Transverse colon (tissue), 4 donors: Measurements from ENCODE around the gene GCSAM. TPM values are rescaled to one million over a fixed set of nuclear protein-coding genes. Genes with fewer than 3 reads are reported as not detected.

ENCODE experiments used
- DNase-seq: peaks from one replicate; pipeline ENCODE4 v3.0.0-alpha.2; 2019
- H3K27ac ChIP-seq, 4 donors: fragments of 200-600 bp; sonication (generic); 2 replicates each; pipeline ENCODE4 v1.5.1; 2016 to 2018; ENCODE audit warnings: inconsistent platforms in 4 of 4
- H3K27me3 ChIP-seq: fragments of 200-600 bp; sonication (generic); 2 replicates; pipeline ENCODE4 v1.5.1; 2017; ENCODE audit warnings: inconsistent platforms
- H3K36me3 ChIP-seq, 4 donors: fragments of 200-600 bp; sonication (generic); 2 replicates each; pipeline ENCODE4 v1.5.1; 2017 to 2019; ENCODE audit warnings: inconsistent platforms in 4 of 4
- H3K4me1 ChIP-seq, 4 donors: fragments of 200-600 bp; sonication (generic); 2 replicates each; pipeline ENCODE4 v1.5.1; 2017 to 2020; ENCODE audit warnings: inconsistent platforms in 4 of 4
- H3K4me3 ChIP-seq, 4 donors: fragments of 200-600 bp; sonication (generic); 1 replicate in 1 of 4; 2 replicates in 3 of 4; pipeline versions ENCODE4 v1.5.1 to v1.6.1; 2017 to 2019; ENCODE audit warnings: inconsistent platforms in 4 of 4
- H3K9me3 ChIP-seq, 2 donors: fragments of 200-600 bp; sonication (generic); 2 replicates each; pipeline ENCODE4 v1.5.1; 2017 to 2019; ENCODE audit warnings: inconsistent platforms in 2 of 2
- EP300 ChIP-seq: sonication (generic); formaldehyde crosslinking; IDR thresholded peaks from one replicate; pipeline ENCODE4 v1.6.1; 2017; ENCODE audit warnings: antibody characterized with exemption, low read depth
- POLR2A ChIP-seq: fragments of 450-650 bp; IDR thresholded peaks from one replicate; pipeline ENCODE4 v1.6.1; 2016; ENCODE audit warnings: antibody characterized with exemption, mild to moderate bottlenecking, moderate library complexity
- POLR2AphosphoS5 ChIP-seq, 3 donors: sonication (generic); formaldehyde crosslinking; IDR thresholded peaks; one replicate each; pipeline ENCODE4 v1.6.1; 2016; ENCODE audit warnings: antibody characterized with exemption in 3 of 3
- WGBS, 2 donors: methylation state at CpG; one replicate each; pipeline ENCODE4 v1.1.5; 2018; ENCODE audit warnings: low coverage in 1 of 2; 5-methylcytosine and 5-hydroxymethylcytosine counted together
- in situ Hi-C, 4 donors: fragments of 200-750 bp; cut with MboI; loops; one replicate each; pipeline versions ENCODE4 v1.15.0 to v1.15.1; 2017; ENCODE audit warnings: low sequenced_read_pairs in 3 of 4, low pct_ligation_motif_present in 1 of 4, low pct_unique_long_range_greater_than_20kb in 1 of 4
- intact Hi-C: fragments of 100-400 bp; cut with DNase I; formaldehyde crosslinking; loops from one replicate; pipeline ENCODE4 v1.15.1; 2023; ENCODE audit warnings: low total_unique reads
- total RNA-seq, 4 donors: library from RNA; depleted of rRNA; stranded (reverse); fragments of >200 nt; gene quantifications; one replicate each; pipeline ENCODE4 v1.1.0, GENCODE V29; 2016
- TF ChIP-seq, protein P1 (sequence below), 5 experiments: fragments of 200-600 bp in 3 of 5; fragments of 450-650 bp in 2 of 5; sonication (generic) in 3 of 5; IDR thresholded peaks; 1 replicate in 2 of 5; 2 replicates in 3 of 5; pipeline ENCODE4 v1.5.1; 2016 to 2017; ENCODE audit warnings: antibody characterized with exemption in 5 of 5, inconsistent platforms in 3 of 5, mild to moderate bottlenecking in 2 of 5, moderate library complexity in 1 of 5

Gene GCSAM
- total RNA-seq, 4 donors from 2014 or later: 0.64 to 0.68 TPM; not detected in 2

DNA sequence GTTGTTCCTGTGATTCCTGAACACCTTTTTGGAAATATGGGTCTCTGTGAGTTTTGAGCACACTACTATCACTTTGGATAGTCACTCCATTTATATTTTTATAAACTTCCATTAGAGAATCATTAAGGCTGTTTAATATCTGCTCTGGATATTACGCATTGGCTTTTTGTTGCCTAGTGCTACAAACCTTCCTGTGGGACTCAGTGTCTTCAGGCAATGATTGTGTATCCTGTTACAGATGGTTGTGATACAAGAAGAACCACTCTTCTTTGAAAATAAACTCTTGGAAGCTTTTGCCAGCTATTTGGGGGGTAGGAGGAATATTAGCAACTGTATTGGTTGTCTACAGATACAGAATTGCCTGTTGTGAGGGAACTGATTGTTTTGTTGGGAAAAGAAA, 15.6 kb downstream of the GCSAM start:
- H3K9me3 ChIP-seq: no peaks in the 10 kb centered on the region
- no peaks in the 10 kb centered on the region for H3K27me3 ChIP-seq
- H3K27ac ChIP-seq: no peak overlapping the region
- DNase-seq: no peak
- 93 to 100% methylated on average over 1 of the region's 1 CpG for WGBS, 2 donors
- H3K36me3 ChIP-seq: no peaks in the 10 kb centered on the region
- in situ Hi-C loops (loop anchor here in 2 of 4 donors (25.0 kb wide), 3 partner anchors 170 to 870 kb away; partner anchors contain the start of genes CD200R1 (in 1 of the 2), GTPBP8 (in 1 of the 2) and SLC9C1 (in 1 of the 2)), intact Hi-C loops (no loop called here)
- TF ChIP-seq EP300 (no peak), POLR2A (no peak), POLR2AphosphoS5 (IDR thresholded peaks at IDR 0.05) (no peak)
- TF ChIP-seq, protein P1, sequence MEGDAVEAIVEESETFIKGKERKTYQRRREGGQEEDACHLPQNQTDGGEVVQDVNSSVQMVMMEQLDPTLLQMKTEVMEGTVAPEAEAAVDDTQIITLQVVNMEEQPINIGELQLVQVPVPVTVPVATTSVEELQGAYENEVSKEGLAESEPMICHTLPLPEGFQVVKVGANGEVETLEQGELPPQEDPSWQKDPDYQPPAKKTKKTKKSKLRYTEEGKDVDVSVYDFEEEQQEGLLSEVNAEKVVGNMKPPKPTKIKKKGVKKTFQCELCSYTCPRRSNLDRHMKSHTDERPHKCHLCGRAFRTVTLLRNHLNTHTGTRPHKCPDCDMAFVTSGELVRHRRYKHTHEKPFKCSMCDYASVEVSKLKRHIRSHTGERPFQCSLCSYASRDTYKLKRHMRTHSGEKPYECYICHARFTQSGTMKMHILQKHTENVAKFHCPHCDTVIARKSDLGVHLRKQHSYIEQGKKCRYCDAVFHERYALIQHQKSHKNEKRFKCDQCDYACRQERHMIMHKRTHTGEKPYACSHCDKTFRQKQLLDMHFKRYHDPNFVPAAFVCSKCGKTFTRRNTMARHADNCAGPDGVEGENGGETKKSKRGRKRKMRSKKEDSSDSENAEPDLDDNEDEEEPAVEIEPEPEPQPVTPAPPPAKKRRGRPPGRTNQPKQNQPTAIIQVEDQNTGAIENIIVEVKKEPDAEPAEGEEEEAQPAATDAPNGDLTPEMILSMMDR (IDR thresholded peaks at IDR 0.05): no peak
- H3K4me1 ChIP-seq: no peaks in the 10 kb centered on the region
- H3K4me3 ChIP-seq: no peak overlapping the region

DNA sequence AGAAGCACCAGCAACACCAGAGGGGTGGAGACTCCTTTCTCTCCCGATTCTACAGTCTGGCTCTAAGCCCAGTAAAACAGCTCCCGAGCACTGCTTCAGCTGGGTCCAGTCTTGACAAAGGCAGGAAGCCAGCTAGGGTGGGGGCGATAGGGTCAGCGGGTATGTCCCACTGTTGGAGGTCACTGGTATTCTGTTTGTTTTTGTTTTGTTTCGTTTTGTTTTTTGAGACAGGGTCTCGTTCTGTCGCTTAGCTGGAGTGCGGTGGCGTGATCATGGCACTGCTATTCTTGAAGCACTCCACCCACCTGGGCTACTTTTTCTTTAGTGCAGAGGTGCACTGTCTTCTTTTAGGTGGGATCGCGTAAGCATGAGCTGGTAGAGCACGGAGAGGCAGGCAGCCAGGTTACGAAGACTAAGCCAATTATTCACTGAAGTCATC, 16.3 kb downstream of the GCSAM start:
- no peak overlapping the region for H3K27ac ChIP-seq

DNA sequence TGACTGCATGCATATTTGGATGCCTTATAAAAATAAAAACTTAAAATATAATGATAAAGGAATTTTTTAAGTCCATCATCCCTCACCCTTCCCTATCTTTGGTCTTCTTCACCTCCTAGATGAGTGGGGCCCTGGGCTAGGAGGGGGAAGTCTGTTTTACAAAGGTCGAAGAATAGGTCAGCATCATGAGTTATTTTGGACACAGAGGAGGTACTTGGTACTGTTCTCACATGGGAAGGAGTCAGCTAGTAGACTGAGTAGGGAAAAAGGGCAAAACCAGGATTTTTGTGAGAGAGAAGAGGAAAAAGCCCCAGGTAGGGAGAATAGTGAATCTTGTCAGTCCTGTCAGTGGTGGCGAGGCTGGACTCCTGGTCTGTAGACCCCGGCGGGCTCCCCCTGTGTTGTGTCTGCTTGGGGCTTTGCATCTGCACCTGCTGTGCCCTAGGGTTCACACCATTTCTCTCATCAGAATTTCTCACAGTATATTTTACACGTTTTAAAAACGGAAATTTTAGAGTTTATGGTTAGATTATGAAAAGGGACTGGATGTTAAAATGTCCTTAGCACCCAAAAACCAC, 17.2 kb downstream of the GCSAM start:
- in situ Hi-C loops: loop anchor here in 2 of 4 donors (25.0 kb wide), 3 partner anchors 171 to 871 kb away; partner anchors contain the start of genes CD200R1 (in 1 of the 2), GTPBP8 (in 1 of the 2) and SLC9C1 (in 1 of the 2)
- no peaks in the 10 kb centered on the region for H3K36me3 ChIP-seq

More for the DNA sequence above, 16.3 kb downstream of the GCSAM start:
- in situ Hi-C loops (loop anchor here in 2 of 4 donors (25.0 kb wide), 3 partner anchors 171 to 871 kb away; partner anchors contain the start of genes CD200R1 (in 1 of the 2), GTPBP8 (in 1 of the 2) and SLC9C1 (in 1 of the 2)), intact Hi-C loops (no loop called here)
- H3K4me1 ChIP-seq: no peaks in the 10 kb centered on the region
- WGBS, 2 donors: 68 to 81% methylated on average over 9 to 13 of the region's 13 CpGs
- no peaks in the 10 kb centered on the region for H3K36me3 ChIP-seq
- H3K9me3 ChIP-seq: no peaks in the 10 kb centered on the region
- H3K27me3 ChIP-seq: no peaks in the 10 kb centered on the region
- DNase-seq: no peak
- no peak for TF ChIP-seq EP300
- TF ChIP-seq POLR2AphosphoS5 (IDR thresholded peaks at IDR 0.05): no peak
- TF ChIP-seq POLR2A: no peak
- H3K4me3 ChIP-seq: no peak overlapping the region

DNA sequence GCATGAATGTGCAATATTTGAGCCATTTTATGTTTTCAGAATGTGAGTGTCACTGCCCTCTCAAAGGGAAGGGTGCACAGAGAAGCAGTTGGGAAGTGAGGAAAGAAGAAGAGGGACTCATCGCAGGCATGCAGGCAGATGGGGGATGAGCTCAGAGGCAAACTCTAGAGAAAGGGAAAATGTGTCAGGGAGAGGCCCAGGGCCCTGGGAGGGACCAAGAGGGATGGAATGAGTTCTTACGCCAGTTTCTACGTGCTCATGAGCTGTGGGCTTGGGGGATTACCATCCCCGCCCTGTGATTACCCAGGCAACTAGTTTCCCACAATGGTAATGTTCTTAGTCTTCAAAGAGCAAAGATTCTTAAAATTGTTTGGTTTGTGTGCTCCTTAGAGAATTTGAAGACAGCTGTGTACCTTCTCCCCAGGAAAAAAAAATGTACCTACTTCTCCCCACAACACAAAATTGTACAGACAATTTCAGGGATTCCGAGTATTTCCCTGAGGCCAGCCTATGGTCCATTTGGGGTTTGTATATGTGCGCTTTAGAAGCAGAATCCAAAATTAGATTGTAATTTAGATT, 17.8 kb downstream of the GCSAM start:
- TF ChIP-seq, protein P1 (IDR thresholded peaks at IDR 0.05): no peak
- no peak for TF ChIP-seq EP300
- TF ChIP-seq POLR2A: no peak
- no peak for TF ChIP-seq POLR2AphosphoS5 (IDR thresholded peaks at IDR 0.05)
- in situ Hi-C loops (loop anchor here in 2 of 4 donors (25.0 kb wide), 3 partner anchors 172 to 872 kb away; partner anchors contain the start of genes CD200R1 (in 1 of the 2), GTPBP8 (in 1 of the 2) and SLC9C1 (in 1 of the 2)), intact Hi-C loops (no loop called here)
- Histone ChIP-seq H3K36me3 (no peaks in the 10 kb centered on the region), H3K27ac (no peak overlapping the region), H3K27me3 (no peaks in the 10 kb centered on the region), H3K4me1 (no peaks in the 10 kb centered on the region), H3K4me3 (no peak overlapping the region), H3K9me3 (no peaks in the 10 kb centered on the region)
- DNase-seq: no peak
- WGBS, 2 donors: 82 to 95% methylated on average over 3 to 6 of the region's 6 CpGs

More for the DNA sequence above, 17.2 kb downstream of the GCSAM start:
- no peak for DNase-seq
- Histone ChIP-seq H3K4me3 (no peak overlapping the region), H3K4me1 (no peaks in the 10 kb centered on the region), H3K9me3 (no peaks in the 10 kb centered on the region), H3K27ac (no peak overlapping the region), H3K27me3 (no peaks in the 10 kb centered on the region)
- TF ChIP-seq, protein P1 (IDR thresholded peaks at IDR 0.05): no peak
- no peak for TF ChIP-seq EP300
- TF ChIP-seq POLR2AphosphoS5 (IDR thresholded peaks at IDR 0.05): no peak
- TF ChIP-seq POLR2A: no peak
- intact Hi-C loops: no loop called here
- WGBS, 2 donors: 87% methylated on average over 5 to 6 of the region's 6 CpGs
